Esophagus squamous epithelium (tissue), 5 donors: ENCODE results near the gene SATB1. TPM values are rescaled to one million over a fixed set of nuclear protein-coding genes. Genes with fewer than 3 reads are reported as not detected.

Experiments
- DNase-seq: peaks from one replicate; lab custom pipeline; 2025; lab: John Stamatoyannopoulos, UW
- H3K27ac ChIP-seq, 4 donors: fragments of 200-600 bp; sonication (generic); one replicate each; pipeline ENCODE4 v1.5.1; 2016 to 2019; ENCODE audit warnings: mild to moderate bottlenecking in 1 of 4
- H3K27me3 ChIP-seq, 4 donors: fragments of 200-600 bp; sonication (generic); 1 replicate in 3 of 4; 2 replicates in 1 of 4; pipeline versions ENCODE4 v1.5.1 to v1.6.0; 2017 to 2021; ENCODE audit warnings: antibody characterized with exemption in 1 of 4
- H3K36me3 ChIP-seq, 3 donors: fragments of 200-600 bp; sonication (generic); one replicate each; pipeline ENCODE4 v1.5.1; 2016 to 2019
- H3K4me1 ChIP-seq, 3 donors: fragments of 200-600 bp; sonication (generic); one replicate each; pipeline ENCODE4 v1.5.1; 2017 to 2019
- H3K4me3 ChIP-seq, 4 donors: fragments of 200-600 bp; sonication (generic); 1 replicate in 3 of 4; 2 replicates in 1 of 4; pipeline ENCODE4 v1.5.1; 2016 to 2019; ENCODE audit warnings: mild to moderate bottlenecking in 2 of 4, moderate library complexity in 1 of 4
- H3K9me3 ChIP-seq, 3 donors: fragments of 200-600 bp; sonication (generic); one replicate each; pipeline ENCODE4 v1.5.1; 2016 to 2019
- POLR2A ChIP-seq, 4 donors: fragments of 450-650 bp; IDR thresholded peaks; one replicate each; pipeline ENCODE4 v1.6.1; 2017; ENCODE audit warnings: antibody characterized with exemption in 4 of 4, mild to moderate bottlenecking in 4 of 4, moderate library complexity in 3 of 4
- WGBS, 2 donors: methylation state at CpG; one replicate each; pipeline ENCODE4 v1.1.5; 2018; 5-methylcytosine and 5-hydroxymethylcytosine counted together
- intact Hi-C: fragments of 100-400 bp; cut with DNase I; formaldehyde crosslinking; loops from one replicate; pipeline ENCODE4 v1.15.0; 2022
- total RNA-seq, 4 donors: library from RNA; depleted of rRNA; stranded (reverse); fragments of >200 nt; gene quantifications; one replicate each; pipeline ENCODE4 v1.1.0, GENCODE V29; 2016
- TF ChIP-seq, protein P1 (sequence below), 6 experiments: fragments of 450-650 bp in 4 of 6; fragments of 200-600 bp in 2 of 6; sonication (generic) in 2 of 6; IDR thresholded peaks; one replicate each; pipeline ENCODE4 v1.5.1; 2016 to 2019; ENCODE audit warnings: antibody characterized with exemption in 6 of 6, mild to moderate bottlenecking in 4 of 6, moderate library complexity in 4 of 6
- donor health status: DM: yes; HTN: yes; CAD: no.

Gene SATB1
- total RNA-seq, 4 donors from 2014 or later = 16.9 to 24.4 (median 20.0) TPM

DNA sequence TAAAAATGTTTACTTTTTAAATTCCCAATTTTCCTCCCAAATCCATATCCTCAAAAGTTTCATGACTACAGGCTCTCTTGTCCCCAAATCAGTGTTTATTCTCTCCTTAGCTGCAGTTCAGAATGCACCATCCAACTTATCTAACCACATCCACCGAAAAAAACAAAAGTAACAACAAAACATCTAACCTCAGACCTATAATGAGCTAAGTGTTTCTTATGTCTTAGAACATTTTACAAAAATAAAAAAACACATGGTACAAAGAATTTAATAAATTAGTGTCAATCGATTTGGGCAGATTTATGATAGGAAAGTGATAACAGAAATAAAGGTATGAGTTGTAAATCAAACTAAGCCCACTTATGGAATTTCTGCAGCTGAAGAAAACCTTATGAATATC is 13.6 kb downstream of the SATB1 start:
- no peak overlapping the region for H3K4me3 ChIP-seq
- no peaks in the 10 kb centered on the region for H3K4me1 ChIP-seq
- H3K9me3 ChIP-seq = no peaks in the 10 kb centered on the region
- H3K27ac ChIP-seq = no peak overlapping the region
- no peaks in the 10 kb centered on the region for H3K27me3 ChIP-seq
- no peak for DNase-seq
- 73 to 89% methylated on average over 2 of the region's 2 CpGs for WGBS, 2 donors
- intact Hi-C loops = no loop called here
- H3K36me3 ChIP-seq = peaks cover 0 to 66% (median 0%) of the 10 kb centered on the region in 3 donors
- no peak for TF ChIP-seq POLR2A (IDR thresholded peaks at IDR 0.05)
- TF ChIP-seq, protein P1, sequence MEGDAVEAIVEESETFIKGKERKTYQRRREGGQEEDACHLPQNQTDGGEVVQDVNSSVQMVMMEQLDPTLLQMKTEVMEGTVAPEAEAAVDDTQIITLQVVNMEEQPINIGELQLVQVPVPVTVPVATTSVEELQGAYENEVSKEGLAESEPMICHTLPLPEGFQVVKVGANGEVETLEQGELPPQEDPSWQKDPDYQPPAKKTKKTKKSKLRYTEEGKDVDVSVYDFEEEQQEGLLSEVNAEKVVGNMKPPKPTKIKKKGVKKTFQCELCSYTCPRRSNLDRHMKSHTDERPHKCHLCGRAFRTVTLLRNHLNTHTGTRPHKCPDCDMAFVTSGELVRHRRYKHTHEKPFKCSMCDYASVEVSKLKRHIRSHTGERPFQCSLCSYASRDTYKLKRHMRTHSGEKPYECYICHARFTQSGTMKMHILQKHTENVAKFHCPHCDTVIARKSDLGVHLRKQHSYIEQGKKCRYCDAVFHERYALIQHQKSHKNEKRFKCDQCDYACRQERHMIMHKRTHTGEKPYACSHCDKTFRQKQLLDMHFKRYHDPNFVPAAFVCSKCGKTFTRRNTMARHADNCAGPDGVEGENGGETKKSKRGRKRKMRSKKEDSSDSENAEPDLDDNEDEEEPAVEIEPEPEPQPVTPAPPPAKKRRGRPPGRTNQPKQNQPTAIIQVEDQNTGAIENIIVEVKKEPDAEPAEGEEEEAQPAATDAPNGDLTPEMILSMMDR (IDR thresholded peaks at IDR 0.05) = no peak

DNA sequence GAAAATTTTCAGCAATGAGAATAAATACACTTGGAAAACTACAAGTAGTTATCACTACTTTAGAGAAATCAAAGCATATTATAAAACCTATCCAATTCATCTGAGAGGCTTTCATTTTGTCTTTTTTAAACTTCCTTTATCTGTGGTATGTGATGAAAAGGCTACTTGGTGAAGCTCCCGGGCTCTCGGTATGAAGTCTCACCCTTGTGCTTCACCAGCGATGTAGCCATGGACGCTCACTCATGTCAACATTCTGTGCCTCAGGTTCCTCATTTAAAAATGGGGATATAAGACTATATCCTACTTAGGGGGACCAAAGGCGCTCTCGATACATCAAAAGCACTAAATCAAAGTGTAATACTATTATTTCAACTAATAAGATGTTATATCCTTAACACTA is 14.9 kb downstream of the SATB1 start:
- no peaks in the 10 kb centered on the region for H3K27me3 ChIP-seq
- no peak for TF ChIP-seq POLR2A (IDR thresholded peaks at IDR 0.05)
- TF ChIP-seq, protein P1 (IDR thresholded peaks at IDR 0.05) = no peak
- H3K36me3 ChIP-seq = peaks cover 0 to 53% (median 0%) of the 10 kb centered on the region in 3 donors
- H3K9me3 ChIP-seq = no peaks in the 10 kb centered on the region
- DNase-seq = no peak
- no peaks in the 10 kb centered on the region for H3K4me1 ChIP-seq
- no peak overlapping the region for H3K4me3 ChIP-seq
- 94 to 96% methylated on average over 6 of the region's 6 CpGs for WGBS, 2 donors
- no peak overlapping the region for H3K27ac ChIP-seq
- intact Hi-C loops = no loop called here

GRCh38 chr3:18409266-18409665 is 15.9 kb downstream of the SATB1 start:
- DNase-seq = no peak
- WGBS, 2 donors = 76 to 78% methylated on average over 2 of the region's 2 CpGs

GRCh38 chr3:18405141-18405540 is 20.0 kb downstream of the SATB1 start:
- WGBS, 2 donors = 67 to 75% methylated on average over 3 of the region's 3 CpGs
- Histone ChIP-seq H3K4me1 (no peaks in the 10 kb centered on the region), H3K9me3 (no peaks in the 10 kb centered on the region), H3K4me3 (no peak overlapping the region), H3K27me3 (no peaks in the 10 kb centered on the region), H3K27ac (no peak overlapping the region), H3K36me3 (peaks cover 0 to 4% (median 0%) of the 10 kb centered on the region in 3 donors)
- no peak for DNase-seq
- TF ChIP-seq, protein P1 (IDR thresholded peaks at IDR 0.05) = no peak
- TF ChIP-seq POLR2A (IDR thresholded peaks at IDR 0.05) = no peak
- intact Hi-C loops = no loop called here

More at GRCh38 chr3:18409266-18409665, 15.9 kb downstream of the SATB1 start:
- Histone ChIP-seq H3K27me3 (no peaks in the 10 kb centered on the region), H3K4me1 (no peaks in the 10 kb centered on the region), H3K36me3 (peaks cover 0 to 43% (median 0%) of the 10 kb centered on the region in 3 donors), H3K4me3 (no peak overlapping the region), H3K9me3 (no peaks in the 10 kb centered on the region), H3K27ac (no peak overlapping the region)
- intact Hi-C loops = no loop called here
- no peak for TF ChIP-seq POLR2A (IDR thresholded peaks at IDR 0.05)
- TF ChIP-seq, protein P1 (IDR thresholded peaks at IDR 0.05) = no peak

DNA sequence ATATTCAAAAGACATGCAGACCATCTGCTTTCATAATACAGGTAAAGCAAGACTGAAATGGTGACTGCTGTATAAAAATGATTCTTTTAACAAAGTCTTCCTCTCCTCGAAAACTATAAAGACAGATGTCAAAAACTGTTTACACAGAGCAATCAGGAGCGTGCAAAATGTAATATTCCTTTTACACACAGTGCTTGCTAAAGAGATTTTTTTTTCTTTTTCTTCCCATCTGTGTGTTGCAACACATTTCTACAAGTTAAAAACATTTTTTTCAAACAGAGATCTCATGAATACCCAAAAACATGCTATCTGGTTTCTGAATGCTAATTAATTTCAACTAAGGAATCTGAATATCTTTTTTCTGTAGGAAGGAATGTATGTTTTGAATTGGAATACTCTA is 22.1 kb downstream of the SATB1 start:
- Histone ChIP-seq H3K9me3 (no peaks in the 10 kb centered on the region), H3K27me3 (no peaks in the 10 kb centered on the region), H3K4me1 (no peaks in the 10 kb centered on the region), H3K36me3 (no peaks in the 10 kb centered on the region), H3K4me3 (no peak overlapping the region), H3K27ac (no peak overlapping the region)
- WGBS, 2 donors = 73 to 77% methylated on average over 2 of the region's 2 CpGs
- no peak for DNase-seq
- intact Hi-C loops = no loop called here
- no peak for TF ChIP-seq POLR2A (IDR thresholded peaks at IDR 0.05)
- TF ChIP-seq, protein P1 (IDR thresholded peaks at IDR 0.05) = no peak
